Heart right ventricle (tissue), 16 donors: ENCODE data around the gene WFDC12. TPM values are rescaled to one million over a fixed set of nuclear protein-coding genes. Genes with fewer than 3 reads are reported as not detected.

ENCODE experiments used
- ATAC-seq, 8 donors: fragments of 200-7000 bp; cut with Tn5 transposase; one replicate each; pipeline ENCODE4 v1.9.1; 2020; ENCODE audit warnings: mild to moderate bottlenecking in 8 of 8, moderate library complexity in 8 of 8, moderate number of reproducible peaks in 1 of 8
- DNase-seq, 2 donors: peaks; one replicate each; pipeline ENCODE4 v3.0.0-alpha.2; 2020
- H3K27ac ChIP-seq, 10 donors: fragments of 200-600 bp; sonication (generic) in 2 of 10; one replicate each; pipeline versions ENCODE4 v1.5.0 to v1.8.0; 2020 to 2022; ENCODE audit warnings: mild to moderate bottlenecking in 3 of 10
- H3K27me3 ChIP-seq, 7 donors: fragments of 200-600 bp; one replicate each; pipeline ENCODE4 v1.8.0; 2021 to 2022; ENCODE audit warnings: mild to moderate bottlenecking in 2 of 7
- H3K36me3 ChIP-seq, 9 donors: fragments of 200-600 bp; sonication (generic) in 1 of 9; one replicate each; pipeline versions ENCODE4 v1.5.0 to v1.8.0; 2020 to 2022; ENCODE audit warnings: mild to moderate bottlenecking in 2 of 9
- H3K4me1 ChIP-seq, 9 donors: fragments of 200-600 bp; sonication (generic) in 1 of 9; one replicate each; pipeline versions ENCODE4 v1.5.0 to v1.8.0; 2020 to 2022; ENCODE audit warnings: mild to moderate bottlenecking in 4 of 9
- H3K4me3 ChIP-seq, 10 donors: fragments of 200-600 bp; sonication (generic) in 2 of 10; one replicate each; pipeline versions ENCODE4 v1.5.0 to v1.8.0; 2020 to 2022; ENCODE audit warnings: mild to moderate bottlenecking in 7 of 10, moderate library complexity in 2 of 10
- H3K9me3 ChIP-seq, 11 donors: fragments of 200-600 bp in 10 of 11; sonication (generic) in 2 of 11; one replicate each; pipeline versions ENCODE4 v1.5.0 to v1.8.0; 2013 to 2022; ENCODE audit warnings: mild to moderate bottlenecking in 2 of 11, control low read depth in 1 of 11, moderate library complexity in 1 of 11
- CTCF ChIP-seq, 9 donors: fragments of 200-600 bp; sonication (generic) in 2 of 9; IDR thresholded peaks; one replicate each; pipeline versions ENCODE4 v1.5.0 to v1.8.0; 2021 to 2022; ENCODE audit warnings: antibody characterized with exemption in 9 of 9, mild to moderate bottlenecking in 5 of 9, moderate library complexity in 1 of 9
- WGBS, 2 donors: extraction: QIAGEN DNeasy Blood & Tissue Kit; methylation state at CpG; one replicate each; pipeline ENCODE4 v1.1.7; 2013; ENCODE audit warnings: inconsistent platforms in 1 of 2; 5-methylcytosine and 5-hydroxymethylcytosine counted together
- intact Hi-C, 10 donors: fragments of 100-400 bp; cut with DNase I; formaldehyde crosslinking; loops; one replicate each; pipeline versions ENCODE4 v1.11.1 to v1.14.2; 2022
- polyA plus RNA-seq, 2 donors: library from polyadenylated mRNA; stranded (reverse); fragments of 200-250 nt; gene quantifications; one replicate each; pipeline ENCODE4 v1.2.3, GENCODE V29; 2013
- total RNA-seq, 10 donors: library from RNA; stranded (reverse); fragmentation: NEBNext Ultra II Directional in 3 of 10; extraction: Animal tissue kit (Norgen Biotek cat#: 25700) in 3 of 10; gene quantifications; one replicate each; pipeline versions ENCODE4 v1.2.1 to v1.2.4, GENCODE V29; 2021 to 2023
- donor health status: Arrhythmogenic right ventricular cardiomyopathy.
- donor health status: ischemic (EF 13 %, LVEDD 7.1; RV severe dilation, severe dysfunction).
- donor health status: healthy with polysubstance abuse.
- donor health status: DM: no; HTN: yes; CAD: no.
- donor health status: DM: no; HTN: no; CAD: no.
- donor health status: ischemic (EF 25% LVEDD 6.9; RV normal size, moderate dysfunction).
- donor health status: ischemic (EF 25% LVEDD 5.7; RV mildly dilated, moderate dysfunction).
- donor health status: healthy.
- donor health status: DM: yes; HTN: yes; CAD: no.
- donor health status: Ischemic cardiomyopathy.
- donor health status: ischemic (EF 35%, LVEDD 5.7; RV mildly dilated, moderate dysfunction).
- donor health status: nonischemic (EF 11% LVEDD 7.7; RV severe dilation, severe dysfunction).
- donor health status: DM: yes; HTN: yes; CAD: no.
- donor health status: PGD.
- donor health status: ischemic (EF 29% LVEDD 5.4; RV normal size, mild dysfunction).
- donor health status: nonischemic (EF 23%, LVEDD 6.1; RV moderate dilation, normal function).

The WFDC12 gene
- total and polyA plus RNA-seq, 12 donors = not detected

- Histone ChIP-seq H3K4me1 (no peaks in the 10 kb centered on the region), H3K9me3 (peaks cover 0 to 21% (median 9%) of the 10 kb centered on the region in 11 donors), H3K27ac (no peak overlapping the region), H3K4me3 (no peak overlapping the region), H3K27me3 (no peaks in the 10 kb centered on the region), H3K36me3 (peaks cover 0 to 51% (median 8%) of the 10 kb centered on the region in 9 donors)
- DNase-seq (no peak), ATAC-seq (no peak)
- WGBS, 2 donors = 97 to 100% methylated on average over 1 of the region's 1 CpG
- no peak for TF ChIP-seq CTCF (IDR thresholded peaks at IDR 0.05)
- intact Hi-C loops = no loop called here
These were observed 41.1 kb downstream of the WFDC12 start for GRCh38 chr20:45083127-45083526.

GRCh38 chr20:45082468-45082867 lies 41.8 kb downstream of the WFDC12 start:
- ATAC-seq = no peak

GRCh38 chr20:45080867-45081624 lies 43.2 kb downstream of the WFDC12 start:
- intact Hi-C loops = no loop called here
- peaks cover 0 to 72% (median 14%) of the 10 kb centered on the region in 9 donors for H3K36me3 ChIP-seq
- 86 to 87% methylated on average over 5 of the region's 5 CpGs for WGBS, 2 donors

More at GRCh38 chr20:45082468-45082867, 41.8 kb downstream of the WFDC12 start:
- intact Hi-C loops = no loop called here
- TF ChIP-seq CTCF (IDR thresholded peaks at IDR 0.05) = no peak
- Histone ChIP-seq H3K4me1 (no peaks in the 10 kb centered on the region), H3K27me3 (no peaks in the 10 kb centered on the region), H3K36me3 (peaks cover 0 to 58% (median 8%) of the 10 kb centered on the region in 9 donors), H3K9me3 (peaks cover 0 to 21% (median 9%) of the 10 kb centered on the region in 11 donors), H3K4me3 (no peak overlapping the region), H3K27ac (no peak overlapping the region)
- DNase-seq = no peak
- WGBS, 2 donors = 98% methylated on average over 3 of the region's 3 CpGs

GRCh38 chr20:45077559-45077958 lies 46.7 kb downstream of the WFDC12 start:
- TF ChIP-seq CTCF (IDR thresholded peaks at IDR 0.05) = no peak
- Histone ChIP-seq H3K4me1 (no peaks in the 10 kb centered on the region), H3K27me3 (no peaks in the 10 kb centered on the region), H3K36me3 (peaks cover 0 to 98% (median 28%) of the 10 kb centered on the region in 9 donors), H3K4me3 (no peak overlapping the region), H3K27ac (no peak overlapping the region), H3K9me3 (peaks cover 0 to 12% (median 6%) of the 10 kb centered on the region in 11 donors)
- no peak for DNase-seq
- ATAC-seq = no peak
- 83 to 96% methylated on average over 3 of the region's 3 CpGs for WGBS, 2 donors
- intact Hi-C loops = no loop called here

More at GRCh38 chr20:45080867-45081624, 43.2 kb downstream of the WFDC12 start:
- ATAC-seq (no peak), DNase-seq (no peak)
- TF ChIP-seq CTCF (IDR thresholded peaks at IDR 0.05) = peak in 2 of 9 donors; percentile 13 to 15
- H3K9me3 ChIP-seq = peaks cover 0 to 21% (median 9%) of the 10 kb centered on the region in 11 donors
- H3K4me1 ChIP-seq = no peaks in the 10 kb centered on the region
- H3K27ac ChIP-seq = no peak overlapping the region
- H3K4me3 ChIP-seq = no peak overlapping the region
- no peaks in the 10 kb centered on the region for H3K27me3 ChIP-seq

Other genes starting within 250 kb of the WFDC12 start
- 100 to 1,000 TPM in 8 of 10 donors, 10 to 100 TPM in 2; 89.1 to 130 (median 116) TPM for gene YWHAB, start 238.8 kb downstream of the WFDC12 start, total RNA-seq
- gene YWHAB, start 238.8 kb downstream of the WFDC12 start, polyA plus RNA-seq = 10 to 100 TPM; 37.9 to 96.7 TPM
- 1 to 10 TPM in 9 of 10 donors, under 1 TPM in 1; 0.89 to 3.4 (median 1.8) TPM for gene PABPC1L, start 214.4 kb downstream of the WFDC12 start, total RNA-seq
- 10 to 100 TPM in 1 of 2 donors, 1 to 10 TPM in 1; 2.6 to 14.3 TPM for gene PABPC1L, start 214.4 kb downstream of the WFDC12 start, polyA plus RNA-seq
- 10 to 100 TPM in 5 of 10 donors, 1 to 10 TPM in 5; 7.8 to 15.8 (median 10.3) TPM for gene TOMM34, start 164.1 kb downstream of the WFDC12 start, total RNA-seq
- gene TOMM34, start 164.1 kb downstream of the WFDC12 start, polyA plus RNA-seq = 10 to 100 TPM in 1 of 2 donors, 1 to 10 TPM in 1; 3.4 to 21.2 TPM
- gene STK4, start 158.0 kb downstream of the WFDC12 start, total RNA-seq = 10 to 100 TPM in 2 of 10 donors, 1 to 10 TPM in 8; 7.7 to 18.1 (median 8.2) TPM
- gene STK4, start 158.0 kb downstream of the WFDC12 start, polyA plus RNA-seq = 1 to 10 TPM; 3.7 to 4.8 TPM
- under 1 TPM in 1 of 10 donors, not detected in 9; 0.09 TPM for gene KCNS1, start 23.3 kb downstream of the WFDC12 start, total RNA-seq
- gene KCNS1, start 23.3 kb downstream of the WFDC12 start, polyA plus RNA-seq = under 1 TPM in 1 of 2 donors, not detected in 1; 0.04 TPM
- gene WFDC5, start 9.3 kb downstream of the WFDC12 start, total RNA-seq = not detected
- not detected for gene WFDC5, start 9.3 kb downstream of the WFDC12 start, polyA plus RNA-seq
- 1 to 10 TPM in 1 of 10 donors, under 1 TPM in 1, not detected in 8; 0.57 to 1.9 TPM for gene PI3, start 50.4 kb upstream of the WFDC12 start, total RNA-seq
- gene PI3, start 50.4 kb upstream of the WFDC12 start, polyA plus RNA-seq = under 1 TPM in 1 of 2 donors, not detected in 1; 0.67 TPM
- not detected for gene SEMG1, start 82.6 kb upstream of the WFDC12 start, total RNA-seq
- not detected for gene SEMG1, start 82.6 kb upstream of the WFDC12 start, polyA plus RNA-seq
- not detected for gene SEMG2, start 96.9 kb upstream of the WFDC12 start, total RNA-seq
- gene SEMG2, start 96.9 kb upstream of the WFDC12 start, polyA plus RNA-seq = not detected
- gene SLPI, start 130.1 kb upstream of the WFDC12 start, total RNA-seq = 1 to 10 TPM in 4 of 10 donors, under 1 TPM in 2, not detected in 4; 0.43 to 5.1 (median 1.2) TPM
- gene SLPI, start 130.1 kb upstream of the WFDC12 start, polyA plus RNA-seq = 1 to 10 TPM; 2.6 to 2.9 TPM
- not detected for gene RBPJL, start 182.4 kb upstream of the WFDC12 start, total RNA-seq
- gene RBPJL, start 182.4 kb upstream of the WFDC12 start, polyA plus RNA-seq = under 1 TPM in 1 of 2 donors, not detected in 1; 0.06 TPM
- under 1 TPM in 2 of 10 donors, not detected in 8; 0.24 to 0.28 TPM for gene MATN4, start 183.8 kb upstream of the WFDC12 start, total RNA-seq
- under 1 TPM in 1 of 2 donors, not detected in 1; 0.06 TPM for gene MATN4, start 183.8 kb upstream of the WFDC12 start, polyA plus RNA-seq
- 100 to 1,000 TPM in 5 of 10 donors, 10 to 100 TPM in 5; 66.9 to 161 (median 102) TPM for gene SDC4, start 224.0 kb upstream of the WFDC12 start, total RNA-seq
- 10 to 100 TPM; 48.4 to 64.5 TPM for gene SDC4, start 224.0 kb upstream of the WFDC12 start, polyA plus RNA-seq
- gene SYS1, start 238.7 kb upstream of the WFDC12 start, total RNA-seq = 10 to 100 TPM; 13.9 to 27.9 (median 18.2) TPM
- 10 to 100 TPM; 11.7 to 34.5 TPM for gene SYS1, start 238.7 kb upstream of the WFDC12 start, polyA plus RNA-seq